Measurements from ENCODE around the gene HOXC5. TPM values are rescaled to one million over a fixed set of nuclear protein-coding genes. Genes with fewer than 3 reads are reported as not detected.
"Not testable (repeated sequence)": the region's sequence is repeated elsewhere in the genome, so short reads cannot be mapped to it uniquely, and the experiment has no call there.

Gene HOXC5
- total RNA-seq, 4 donors from 2014 or later, result 0.31 to 3.3 (median 1.3) TPM; not detected in 1

GRCh38 chr12:54041097-54041690, 8.3 kb downstream of the HOXC5 start:
- no peaks in the 10 kb centered on the region for H3K36me3 ChIP-seq
- TF ChIP-seq CTCF (IDR thresholded peaks at IDR 0.05) (no peak), EP300 (IDR thresholded peaks at IDR 0.05) (no peak), POLR2A (IDR thresholded peaks at IDR 0.05) (no peak), POLR2AphosphoS5 (IDR thresholded peaks at IDR 0.05) (no peak)
- WGBS, 2 donors (ENCODE audit: low coverage in 1 of 2), result 93 to 100% methylated on average over 1 to 2 of the region's 2 CpGs
- H3K4me3 ChIP-seq, result no peak overlapping the region
- no peak for ATAC-seq
- no peaks in the 10 kb centered on the region for H3K9me3 ChIP-seq
- peaks cover 28% of the 10 kb centered on the region for H3K27me3 ChIP-seq
- no peak overlapping the region for H3K27ac ChIP-seq
- H3K4me1 ChIP-seq, result peaks cover 0 to 16% (median 4%) of the 10 kb centered on the region in 3 donors

- not testable (repeated sequence) for H3K36me3 ChIP-seq, H3K9me3 ChIP-seq, H3K4me3 ChIP-seq, ATAC-seq, H3K27ac ChIP-seq
- peaks cover 0 to 16% (median 4%) of the 10 kb centered on the region in 3 donors for H3K4me1 ChIP-seq
- 88% methylated on average over 4 of the region's 6 CpGs; no CpG with 5 or more reads in 1 of the 2 donors for WGBS, 2 donors (ENCODE audit: low coverage in 1 of 2)
- H3K27me3 ChIP-seq, result peaks cover 31% of the 10 kb centered on the region
These were observed 9.2 kb downstream of the HOXC5 start for GRCh38 chr12:54042033-54042432.

- no peak for ATAC-seq
- Histone ChIP-seq H3K4me3 (no peak overlapping the region), H3K27me3 (peaks cover 41% of the 10 kb centered on the region), H3K36me3 (no peaks in the 10 kb centered on the region), H3K4me1 (peaks cover 0 to 11% (median 6%) of the 10 kb centered on the region in 3 donors), H3K9me3 (no peaks in the 10 kb centered on the region), H3K27ac (no peak overlapping the region)
- WGBS, 2 donors (ENCODE audit: low coverage in 1 of 2), result 0 to 68% methylated on average over 1 to 3 of the region's 6 CpGs
- TF ChIP-seq EP300 (IDR thresholded peaks at IDR 0.05), result no peak
- no peak for TF ChIP-seq POLR2A (IDR thresholded peaks at IDR 0.05)
- TF ChIP-seq POLR2AphosphoS5 (IDR thresholded peaks at IDR 0.05), result no peak
These were observed 10.4 kb downstream of the HOXC5 start for GRCh38 chr12:54042970-54043853.

GRCh38 chr12:54044425-54045103, 11.7 kb downstream of the HOXC5 start:
- H3K9me3 ChIP-seq, result no peaks in the 10 kb centered on the region
- no peaks in the 10 kb centered on the region for H3K36me3 ChIP-seq
- 67 to 87% methylated on average over 4 of the region's 5 CpGs for WGBS, 2 donors (ENCODE audit: low coverage in 1 of 2)
- no peak overlapping the region for H3K27ac ChIP-seq
- peaks cover 45% of the 10 kb centered on the region for H3K27me3 ChIP-seq
- ATAC-seq, result no peak
- no peak overlapping the region for H3K4me3 ChIP-seq
- no peak for TF ChIP-seq POLR2A (IDR thresholded peaks at IDR 0.05)
- no peak for TF ChIP-seq CTCF (IDR thresholded peaks at IDR 0.05)
- no peak for TF ChIP-seq POLR2AphosphoS5 (IDR thresholded peaks at IDR 0.05)
- TF ChIP-seq EP300 (IDR thresholded peaks at IDR 0.05), result no peak
- peaks cover 0 to 3% (median 0%) of the 10 kb centered on the region in 3 donors for H3K4me1 ChIP-seq

GRCh38 chr12:54045401-54045800, 12.6 kb downstream of the HOXC5 start:
- H3K27me3 ChIP-seq, result peaks cover 45% of the 10 kb centered on the region
- H3K9me3 ChIP-seq, result no peaks in the 10 kb centered on the region
- no peak overlapping the region for H3K4me3 ChIP-seq
- H3K27ac ChIP-seq, result no peak overlapping the region
- no peaks in the 10 kb centered on the region for H3K36me3 ChIP-seq
- ATAC-seq, result no peak
- no peak for TF ChIP-seq POLR2AphosphoS5 (IDR thresholded peaks at IDR 0.05)
- TF ChIP-seq CTCF (IDR thresholded peaks at IDR 0.05), result no peak
- TF ChIP-seq EP300 (IDR thresholded peaks at IDR 0.05), result no peak
- no peak for TF ChIP-seq POLR2A (IDR thresholded peaks at IDR 0.05)
- peaks cover 0 to 3% (median 0%) of the 10 kb centered on the region in 3 donors for H3K4me1 ChIP-seq
